ENCODE data around the gene RHBDD2.

The RHBDD2 gene

GRCh38 chr7:75914655-75915415 lies 36.0 kb downstream of the RHBDD2 start, which contains the start of gene POR:
POR (plus strand) TSS chr7:75915155; CDS start chr7:75954002, 38,847 bp downstream.
- peak within 1 kb of the TSS; percentile 100 for H3K4me3 ChIP-seq (ENCODE audit: low read length)
- H3K27ac ChIP-seq (ENCODE audit: low read length) = peak within 1 kb of the TSS; percentile 47; the same call in 1 of the 2 replicates
- H3K4me1 ChIP-seq (ENCODE audit: low read length) = 0 out of 2 replicates have a peak, but pooled peaks cover 2% of the 10 kb centered on the region

GRCh38 chr7:75915416-75916156 lies 36.8 kb downstream of the RHBDD2 start:
- Histone ChIP-seq H3K27me3 (replicated peaks; ENCODE audit: insufficient read depth, low read length) (no peaks in the 10 kb centered on the region), H3K4me3 (ENCODE audit: low read length) (peak overlapping the region; percentile 100), H3K4me2 (ENCODE audit: low read depth, low read length) (peak overlapping the region; percentile 100), H4K20me1 (ENCODE audit: insufficient read depth, low read length) (no peaks in the 10 kb centered on the region), H3K9me3 (replicated peaks; ENCODE audit: insufficient read depth, low read length) (no peaks in the 10 kb centered on the region), H3K9ac (ENCODE audit: low read length) (peak overlapping the region; percentile 89), H3K27ac (ENCODE audit: low read length) (no peak overlapping the region), H3K36me3 (replicated peaks; ENCODE audit: insufficient read depth, low read length) (no peaks in the 10 kb centered on the region), H3F3A (ENCODE audit: insufficient read depth, low read length) (0 out of 2 replicates have a peak, but pooled peaks cover 3% of the 10 kb centered on the region), H2AFZ (ENCODE audit: low read length) (peak overlapping the region; percentile 93), H3K4me1 (ENCODE audit: low read length) (0 out of 2 replicates have a peak, but pooled peaks cover 2% of the 10 kb centered on the region), H3K9me2 (replicated peaks; ENCODE audit: insufficient read depth, low read length) (no peaks in the 10 kb centered on the region), H3K79me2 (ENCODE audit: low read length) (peaks cover 50% of the 10 kb centered on the region)
- TF ChIP-seq CTCF (IDR thresholded peaks at IDR 0.05; ENCODE audit: low read length) = no peak
- TF ChIP-seq EZH2phosphoT487 (IDR thresholded peaks at IDR 0.05; ENCODE audit: low read length) = no peak
- no peak for TF ChIP-seq EZH2 (optimal IDR thresholded peaks at IDR 0.05; ENCODE audit: low read depth, low read length)
- DNase-seq = peak; percentile 56

More at GRCh38 chr7:75914655-75915415, 36.0 kb downstream of the RHBDD2 start, which contains the start of gene POR:
- Histone ChIP-seq H3K79me2 (ENCODE audit: low read length) (peaks cover 45% of the 10 kb centered on the region), H3K9me2 (replicated peaks; ENCODE audit: insufficient read depth, low read length) (no peaks in the 10 kb centered on the region), H3K27me3 (replicated peaks; ENCODE audit: insufficient read depth, low read length) (no peaks in the 10 kb centered on the region), H2AFZ (ENCODE audit: low read length) (peak within 1 kb of the TSS; percentile 93), H4K20me1 (ENCODE audit: insufficient read depth, low read length) (no peaks in the 10 kb centered on the region), H3K4me2 (ENCODE audit: low read depth, low read length) (peak within 1 kb of the TSS; percentile 100), H3K9me3 (replicated peaks; ENCODE audit: insufficient read depth, low read length) (no peaks in the 10 kb centered on the region), H3K9ac (ENCODE audit: low read length) (peak within 1 kb of the TSS; percentile 89), H3F3A (ENCODE audit: insufficient read depth, low read length) (0 out of 2 replicates have a peak, but pooled peaks cover 3% of the 10 kb centered on the region), H3K36me3 (replicated peaks; ENCODE audit: insufficient read depth, low read length) (no peaks in the 10 kb centered on the region)
- TF ChIP-seq CTCF (IDR thresholded peaks at IDR 0.05; ENCODE audit: low read length) (no peak), EZH2phosphoT487 (IDR thresholded peaks at IDR 0.05; ENCODE audit: low read length) (no peak), EZH2 (optimal IDR thresholded peaks at IDR 0.05; ENCODE audit: low read depth, low read length) (no peak)
- DNase-seq = peak; percentile 94

- no peaks in the 10 kb centered on the region for H3K27me3 ChIP-seq (replicated peaks; ENCODE audit: insufficient read depth, low read length)
- no peak overlapping the region for H2AFZ ChIP-seq (ENCODE audit: low read length)
- peaks cover 54% of the 10 kb centered on the region for H3K79me2 ChIP-seq (ENCODE audit: low read length)
- DNase-seq = no peak
- H3K9ac ChIP-seq (ENCODE audit: low read length) = no peak overlapping the region
- H3K36me3 ChIP-seq (replicated peaks; ENCODE audit: insufficient read depth, low read length) = no peaks in the 10 kb centered on the region
- H4K20me1 ChIP-seq (ENCODE audit: insufficient read depth, low read length) = no peaks in the 10 kb centered on the region
- no peak for TF ChIP-seq EZH2 (optimal IDR thresholded peaks at IDR 0.05; ENCODE audit: low read depth, low read length)
- no peak for TF ChIP-seq CTCF (IDR thresholded peaks at IDR 0.05; ENCODE audit: low read length)
- TF ChIP-seq EZH2phosphoT487 (IDR thresholded peaks at IDR 0.05; ENCODE audit: low read length) = no peak
- 0 out of 2 replicates have a peak, but pooled peaks cover 3% of the 10 kb centered on the region for H3F3A ChIP-seq (ENCODE audit: insufficient read depth, low read length)
- peak overlapping the region; percentile 100; the same call in 1 of the 2 replicates for H3K4me3 ChIP-seq (ENCODE audit: low read length)
- H3K9me3 ChIP-seq (replicated peaks; ENCODE audit: insufficient read depth, low read length) = no peaks in the 10 kb centered on the region
- H3K4me2 ChIP-seq (ENCODE audit: low read depth, low read length) = peak overlapping the region; percentile 100; the same call in 1 of the 2 replicates
- no peak overlapping the region for H3K27ac ChIP-seq (ENCODE audit: low read length)
- no peaks in the 10 kb centered on the region for H3K9me2 ChIP-seq (replicated peaks; ENCODE audit: insufficient read depth, low read length)
- 0 out of 2 replicates have a peak, but pooled peaks cover 2% of the 10 kb centered on the region for H3K4me1 ChIP-seq (ENCODE audit: low read length)
Observed at GRCh38 chr7:75916259-75916658, 37.4 kb downstream of the RHBDD2 start.

Data from MM.1S (cell line).